ENCODE results near the gene MRPS6.

DNA sequence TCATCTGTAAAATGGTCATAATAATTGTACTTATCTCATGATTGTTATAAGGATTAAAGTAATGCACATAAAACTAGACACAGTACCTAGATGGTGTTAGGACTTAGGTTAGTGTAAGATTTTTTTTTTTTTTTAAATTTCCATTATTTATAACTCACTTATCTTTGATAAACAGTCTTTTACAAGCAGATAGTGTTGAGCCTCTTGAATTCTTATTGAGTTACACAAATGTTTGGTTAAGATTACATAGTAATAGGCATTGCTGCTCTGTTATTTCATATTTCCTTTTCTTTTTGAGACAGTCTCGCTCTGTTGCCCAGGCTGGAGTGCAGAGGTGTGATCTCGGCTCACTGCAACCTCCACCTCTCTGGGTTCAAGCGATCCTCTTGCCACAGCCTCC is 15.4 kb downstream of the MRPS6 start:
- no peak for TF ChIP-seq EZH2 (IDR thresholded peaks at IDR 0.05; ENCODE audit: insufficient read depth, poor library complexity, severe bottlenecking)
- no peak for TF ChIP-seq EZH2phosphoT487 (IDR thresholded peaks at IDR 0.05; ENCODE audit: insufficient read depth, low read depth)
